ENCODE data around the gene DENND1A. TPM values are rescaled to one million over a fixed set of nuclear protein-coding genes. Genes with fewer than 3 reads are reported as not detected.
A peak's percentile ranks its signal among the peaks of the same experiment; 100 is the strongest.

DENND1A gene
- total RNA-seq, 1 donor: 22.9 TPM

- H3K4me3 ChIP-seq (ENCODE audit: low read depth, low read length): no peak overlapping the region
- no peak for TF ChIP-seq CTCF (IDR thresholded peaks at IDR 0.05; ENCODE audit: insufficient read depth, low read depth, low read length)
- DNase-seq (ENCODE audit: low read depth): no peak
Measured at GRCh38 chr9:123702483-123702882, 227.4 kb downstream of the DENND1A start.

- DNase-seq (ENCODE audit: low read depth): no peak
- TF ChIP-seq CTCF (IDR thresholded peaks at IDR 0.05; ENCODE audit: insufficient read depth, low read depth, low read length): no peak
- H3K4me3 ChIP-seq (ENCODE audit: low read depth, low read length): no peak overlapping the region
Measured at GRCh38 chr9:123697686-123698085, 232.2 kb downstream of the DENND1A start.

GRCh38 chr9:123696476-123696875 lies 233.4 kb downstream of the DENND1A start:
- no peak for TF ChIP-seq CTCF (IDR thresholded peaks at IDR 0.05; ENCODE audit: insufficient read depth, low read depth, low read length)
- H3K4me3 ChIP-seq (ENCODE audit: low read depth, low read length): no peak overlapping the region
- DNase-seq (ENCODE audit: low read depth): peak; percentile 26

GRCh38 chr9:123695386-123695785 lies 234.5 kb downstream of the DENND1A start:
- TF ChIP-seq CTCF (IDR thresholded peaks at IDR 0.05; ENCODE audit: insufficient read depth, low read depth, low read length): no peak
- DNase-seq (ENCODE audit: low read depth): no peak
- H3K4me3 ChIP-seq (ENCODE audit: low read depth, low read length): no peak overlapping the region

- no peak for DNase-seq (ENCODE audit: low read depth)
- no peak overlapping the region for H3K4me3 ChIP-seq (ENCODE audit: low read depth, low read length)
- no peak for TF ChIP-seq CTCF (IDR thresholded peaks at IDR 0.05; ENCODE audit: insufficient read depth, low read depth, low read length)
Measured at GRCh38 chr9:123691765-123692303, 238.1 kb downstream of the DENND1A start.

- DNase-seq (ENCODE audit: low read depth): no peak
- no peak overlapping the region for H3K4me3 ChIP-seq (ENCODE audit: low read depth, low read length)
- TF ChIP-seq CTCF (IDR thresholded peaks at IDR 0.05; ENCODE audit: insufficient read depth, low read depth, low read length): no peak
Measured at GRCh38 chr9:123689701-123690428, 240.1 kb downstream of the DENND1A start.

Data from fibroblast of villous mesenchyme (primary cell).